Neuronal stem cell (in vitro differentiated cells): ENCODE measurements around the gene MFF.

Experiments
- DNase-seq: peaks from one replicate; pipeline ENCODE4 v3.0.0-alpha.2; 2013; ENCODE audit warnings: low spot score
- H2AFZ ChIP-seq: one replicate; pipeline ENCODE4 v1.6.1; 2013; ENCODE audit warnings: mild to moderate bottlenecking, low read length, inconsistent platforms
- H2AK5ac ChIP-seq: 2 replicates; pipeline ENCODE4 v1.6.1; 2013; ENCODE audit warnings: low read depth, mild to moderate bottlenecking, inconsistent platforms, low read length, moderate library complexity, mixed read lengths
- H2BK120ac ChIP-seq: 2 replicates; pipeline ENCODE4 v1.6.1; 2013; ENCODE audit warnings: low read depth, mild to moderate bottlenecking, inconsistent platforms, low read length, moderate library complexity, mixed read lengths
- H2BK12ac ChIP-seq: one replicate; pipeline ENCODE4 v1.6.1; 2013; ENCODE audit warnings: low read length, inconsistent platforms
- H2BK15ac ChIP-seq: 2 replicates; pipeline ENCODE4 v1.6.1; 2013; ENCODE audit warnings: mild to moderate bottlenecking, low read length, inconsistent platforms, mixed read lengths
- H2BK5ac ChIP-seq: one replicate; pipeline ENCODE4 v1.6.1; 2013; ENCODE audit warnings: inconsistent platforms, mild to moderate bottlenecking, low read length, moderate library complexity
- H3K14ac ChIP-seq: one replicate; pipeline ENCODE4 v1.6.1; 2013; ENCODE audit warnings: low read length, inconsistent platforms
- H3K18ac ChIP-seq: 2 replicates; pipeline ENCODE4 v1.6.1; 2013; ENCODE audit warnings: low read length, inconsistent platforms
- H3K23ac ChIP-seq: 2 replicates; pipeline ENCODE4 v1.6.1; 2013; ENCODE audit warnings: low read depth, mild to moderate bottlenecking, mixed read lengths, low read length, inconsistent platforms; ENCODE audit not compliant: poor library complexity
- H3K27ac ChIP-seq: replicated peaks from 3 replicates; pipeline ENCODE4 v1.5.1; 2013; ENCODE audit warnings: low read length, inconsistent platforms
- H3K27me3 ChIP-seq, 3 experiments: 2 replicates each; pipeline ENCODE4 v1.6.1; 2013; ENCODE audit warnings: low read length in 3 of 3, mild to moderate bottlenecking in 2 of 3, inconsistent platforms in 1 of 3, low read depth in 1 of 3, mixed read lengths in 1 of 3, moderate library complexity in 1 of 3; ENCODE audit not compliant: control insufficient read depth in 3 of 3, insufficient read depth in 3 of 3
- H3K36me3 ChIP-seq, 2 donors: replicated peaks in 1 of 2; 2 replicates each; pipeline ENCODE4 v1.6.1; 2013; ENCODE audit warnings: low read length in 2 of 2; ENCODE audit not compliant: control insufficient read depth in 2 of 2, insufficient read depth in 2 of 2
- H3K4ac ChIP-seq: 2 replicates; pipeline ENCODE4 v1.6.1; 2013; ENCODE audit warnings: inconsistent platforms, mild to moderate bottlenecking, low read length, moderate library complexity
- H3K4me1 ChIP-seq, 2 donors: 1 replicate in 1 of 2; 2 replicates in 1 of 2; pipeline ENCODE4 v1.6.1; 2013; ENCODE audit warnings: low read length in 2 of 2, low read depth in 1 of 2; ENCODE audit not compliant: control insufficient read depth in 2 of 2, insufficient read depth in 1 of 2
- H3K4me2 ChIP-seq: one replicate; pipeline ENCODE4 v1.6.1; 2013; ENCODE audit warnings: mild to moderate bottlenecking, low read length, inconsistent platforms; ENCODE audit not compliant: insufficient read depth, poor library complexity, severe bottlenecking
- H3K4me3 ChIP-seq, 2 donors: 2 replicates each; pipeline ENCODE4 v1.5.1; 2013; ENCODE audit warnings: low read length in 2 of 2, mild to moderate bottlenecking in 2 of 2, inconsistent platforms in 1 of 2, moderate library complexity in 1 of 2
- H3K79me1 ChIP-seq: one replicate; pipeline ENCODE4 v1.6.1; 2013; ENCODE audit warnings: low read depth, mild to moderate bottlenecking, inconsistent platforms, low read length, moderate library complexity
- H3K9ac ChIP-seq: one replicate; pipeline ENCODE4 v1.6.1; 2013; ENCODE audit warnings: mild to moderate bottlenecking, low read depth, low read length, inconsistent platforms; ENCODE audit not compliant: poor library complexity
- H3K9me3 ChIP-seq, 2 donors: replicated peaks in 1 of 2; 2 replicates each; pipeline versions ENCODE3 to v1.6.1; 2013; ENCODE audit warnings: low read length in 2 of 2, mild to moderate bottlenecking in 2 of 2, inconsistent platforms in 1 of 2, low read depth in 1 of 2, mixed read lengths in 1 of 2, moderate library complexity in 1 of 2; ENCODE audit not compliant: control insufficient read depth in 2 of 2, insufficient read depth in 1 of 2
- H4K8ac ChIP-seq: one replicate; pipeline ENCODE4 v1.6.1; 2013; ENCODE audit warnings: low read depth, mild to moderate bottlenecking, inconsistent platforms, low read length, moderate library complexity
- H4K91ac ChIP-seq: one replicate; pipeline ENCODE4 v1.6.1; 2013; ENCODE audit warnings: low read length, low read depth, mild to moderate bottlenecking, inconsistent platforms; ENCODE audit not compliant: poor library complexity
- WGBS, 2 donors: extraction: QIAGEN DNeasy Blood & Tissue Kit; methylation state at CpG; one replicate each; pipeline ENCODE4 v1.1.7; 2013; ENCODE audit warnings: missing lambda C conversion rate in 2 of 2, mixed read lengths in 1 of 2; ENCODE audit not compliant: insufficient read length in 2 of 2, insufficient replicate concordance in 1 of 2; ENCODE audit errors: extremely low coverage in 2 of 2; 5-methylcytosine and 5-hydroxymethylcytosine counted together

MFF gene

GRCh38 chr2:227389661-227390060, 64.6 kb downstream of the MFF start:
- Histone ChIP-seq H3K27me3 (no peaks in the 10 kb centered on the region), H2BK12ac (no peak overlapping the region), H3K4ac (no peak overlapping the region), H3K4me2 (no peak overlapping the region), H3K4me3 (no peak overlapping the region), H3K79me1 (no peaks in the 10 kb centered on the region), H3K4me1 (no peaks in the 10 kb centered on the region), H3K18ac (no peak overlapping the region), H3K14ac (no peak overlapping the region), H2AK5ac (no peak overlapping the region), H2BK15ac (no peak overlapping the region), H3K36me3 (no peaks in the 10 kb centered on the region), H3K9me3 (no peaks in the 10 kb centered on the region), H2BK5ac (no peak overlapping the region), H4K91ac (no peak overlapping the region), H3K27ac (no peak overlapping the region), H2AFZ (no peak overlapping the region), H3K9ac (no peak overlapping the region), H2BK120ac (no peak overlapping the region), H3K23ac (no peak overlapping the region), H4K8ac (no peak overlapping the region)
- WGBS, 2 donors: no CpG with 5 or more reads among the region's 7 CpGs
- DNase-seq: no peak

GRCh38 chr2:227390468-227391256, 65.6 kb downstream of the MFF start:
- Histone ChIP-seq H3K27me3 (no peaks in the 10 kb centered on the region), H4K8ac (no peak overlapping the region), H2BK5ac (no peak overlapping the region), H3K79me1 (no peaks in the 10 kb centered on the region), H4K91ac (no peak overlapping the region), H2BK120ac (no peak overlapping the region), H3K4me1 (no peaks in the 10 kb centered on the region), H3K4me2 (no peak overlapping the region), H3K9me3 (no peaks in the 10 kb centered on the region), H3K18ac (no peak overlapping the region), H3K14ac (no peak overlapping the region), H3K23ac (no peak overlapping the region), H3K36me3 (no peaks in the 10 kb centered on the region), H2BK15ac (no peak overlapping the region), H2AFZ (no peak overlapping the region), H2BK12ac (no peak overlapping the region), H3K9ac (no peak overlapping the region), H2AK5ac (no peak overlapping the region), H3K4me3 (no peak overlapping the region), H3K27ac (no peak overlapping the region), H3K4ac (no peak overlapping the region)
- WGBS, 2 donors: no CpG with 5 or more reads among the region's 17 CpGs
- DNase-seq: no peak

GRCh38 chr2:227394401-227394800, 69.3 kb downstream of the MFF start:
- Histone ChIP-seq H3K4me3 (no peak overlapping the region), H2AFZ (no peak overlapping the region), H2BK5ac (no peak overlapping the region), H3K14ac (no peak overlapping the region), H3K4ac (no peak overlapping the region), H4K8ac (no peak overlapping the region), H3K27ac (no peak overlapping the region), H4K91ac (no peak overlapping the region), H2BK120ac (no peak overlapping the region), H3K36me3 (no peaks in the 10 kb centered on the region), H3K9me3 (no peaks in the 10 kb centered on the region), H3K23ac (no peak overlapping the region), H2BK12ac (no peak overlapping the region), H3K79me1 (no peaks in the 10 kb centered on the region), H3K18ac (no peak overlapping the region), H3K4me2 (no peak overlapping the region), H3K4me1 (no peaks in the 10 kb centered on the region), H2BK15ac (no peak overlapping the region), H3K9ac (no peak overlapping the region), H3K27me3 (peaks cover 0 to 1% (median 0%) of the 10 kb centered on the region in 3 experiments), H2AK5ac (no peak overlapping the region)
- no CpG with 5 or more reads among the region's 2 CpGs for WGBS, 2 donors
- no peak for DNase-seq

- no peak overlapping the region for H3K9ac ChIP-seq
Measured at GRCh38 chr2:227395556-227395955, 70.5 kb downstream of the MFF start.

More at GRCh38 chr2:227395556-227395955, 70.5 kb downstream of the MFF start:
- Histone ChIP-seq H3K4me1 (no peaks in the 10 kb centered on the region), H4K91ac (no peak overlapping the region), H3K36me3 (no peaks in the 10 kb centered on the region), H2BK12ac (no peak overlapping the region), H3K18ac (no peak overlapping the region), H3K9me3 (no peaks in the 10 kb centered on the region), H2AK5ac (no peak overlapping the region), H3K14ac (no peak overlapping the region), H2BK120ac (no peak overlapping the region), H4K8ac (no peak overlapping the region), H2BK5ac (no peak overlapping the region), H3K79me1 (no peaks in the 10 kb centered on the region), H2BK15ac (no peak overlapping the region), H3K4ac (no peak overlapping the region), H3K4me3 (no peak overlapping the region), H3K27ac (no peak overlapping the region), H2AFZ (no peak overlapping the region), H3K4me2 (no peak overlapping the region), H3K27me3 (peaks cover 0 to 1% (median 0%) of the 10 kb centered on the region in 3 experiments), H3K23ac (no peak overlapping the region)
- no peak for DNase-seq
- no CpG with 5 or more reads among the region's 1 CpG for WGBS, 2 donors
